ENCODE measurements around the gene ALG10B. TPM values are rescaled to one million over a fixed set of nuclear protein-coding genes. Genes with fewer than 3 reads are reported as not detected.
A peak's percentile ranks its signal among the peaks of the same experiment; 100 is the strongest.
"Not testable (repeated sequence)": the region's sequence is repeated elsewhere in the genome, so short reads cannot be mapped to it uniquely, and the experiment has no call there.

ALG10B gene
- total and polyA plus RNA-seq, 2 donors (not counting 1 experiment from before 2014, with no cell fraction given) = 1.8 to 4.9 TPM

GRCh38 chr12:38291160-38291559 lies 25.4 kb upstream of the ALG10B start:
- Histone ChIP-seq H3K27ac (ENCODE audit: insufficient read depth, low read length) (no peak overlapping the region), H2AFZ (ENCODE audit: low read length) (no peak overlapping the region), H3K27me3 (ENCODE audit: control insufficient read depth, insufficient read depth, low read length) (no peaks in the 10 kb centered on the region), H3K36me3 (ENCODE audit: control insufficient read depth, insufficient read depth, low read length) (no peaks in the 10 kb centered on the region), H3K4me3 (replicated peaks in 1 of 4; ENCODE audit: control extremely low read depth in 1 of 4, insufficient read depth in 1 of 4, low read depth in 3 of 4, low read length in 4 of 4) (no peak overlapping the region), H4K20me1 (ENCODE audit: control insufficient read depth, extremely low read depth, insufficient read depth, low read length) (no peaks in the 10 kb centered on the region), H3K9me3 (ENCODE audit: control insufficient read depth, insufficient read depth, low read depth, low read length) (no peaks in the 10 kb centered on the region), H3K79me2 (ENCODE audit: control insufficient read depth, insufficient read depth, low read length) (no peaks in the 10 kb centered on the region), H3K4me2 (ENCODE audit: extremely low read depth, insufficient read depth, low read length) (no peak overlapping the region), H3K9ac (ENCODE audit: insufficient read depth, low read length) (no peak overlapping the region), H3K4me1 (ENCODE audit: control insufficient read depth, extremely low read depth, insufficient read depth, low read length) (no peaks in the 10 kb centered on the region)
- DNase-seq (ENCODE audit: low read depth in 2 of 2) = no peak
- TF ChIP-seq CTCF (conservative IDR thresholded peaks at IDR 0.05 in 1 of 2, IDR thresholded peaks at IDR 0.05 in 1 of 2; ENCODE audit: low read depth in 1 of 2, low read length in 2 of 2) (no peak), EZH2 (IDR thresholded peaks at IDR 0.05; ENCODE audit: low read length, missing control alignments) (no peak)

- H3K4me1 ChIP-seq (ENCODE audit: control insufficient read depth, extremely low read depth, insufficient read depth, low read length); DNase-seq (ENCODE audit: low read depth in 2 of 2); H3K4me3 ChIP-seq (replicated peaks in 1 of 4; ENCODE audit: control extremely low read depth in 1 of 4, insufficient read depth in 1 of 4, low read depth in 3 of 4, low read length in 4 of 4); H3K9ac ChIP-seq (ENCODE audit: insufficient read depth, low read length); H3K4me2 ChIP-seq (ENCODE audit: extremely low read depth, insufficient read depth, low read length); H4K20me1 ChIP-seq (ENCODE audit: control insufficient read depth, extremely low read depth, insufficient read depth, low read length); H3K27me3 ChIP-seq (ENCODE audit: control insufficient read depth, insufficient read depth, low read length); H3K9me3 ChIP-seq (ENCODE audit: control insufficient read depth, insufficient read depth, low read depth, low read length); H3K27ac ChIP-seq (ENCODE audit: insufficient read depth, low read length); H2AFZ ChIP-seq (ENCODE audit: low read length); H3K36me3 ChIP-seq (ENCODE audit: control insufficient read depth, insufficient read depth, low read length); H3K79me2 ChIP-seq (ENCODE audit: control insufficient read depth, insufficient read depth, low read length): not testable (repeated sequence)
Observed at GRCh38 chr12:38302972-38303371, 13.6 kb upstream of the ALG10B start.

- not testable (repeated sequence) for H3K4me2 ChIP-seq (ENCODE audit: extremely low read depth, insufficient read depth, low read length); H3K4me3 ChIP-seq (replicated peaks in 1 of 4; ENCODE audit: control extremely low read depth in 1 of 4, insufficient read depth in 1 of 4, low read depth in 3 of 4, low read length in 4 of 4); H3K9ac ChIP-seq (ENCODE audit: insufficient read depth, low read length); H3K36me3 ChIP-seq (ENCODE audit: control insufficient read depth, insufficient read depth, low read length); H3K27me3 ChIP-seq (ENCODE audit: control insufficient read depth, insufficient read depth, low read length); H3K9me3 ChIP-seq (ENCODE audit: control insufficient read depth, insufficient read depth, low read depth, low read length); DNase-seq (ENCODE audit: low read depth in 2 of 2); H2AFZ ChIP-seq (ENCODE audit: low read length); H4K20me1 ChIP-seq (ENCODE audit: control insufficient read depth, extremely low read depth, insufficient read depth, low read length); H3K4me1 ChIP-seq (ENCODE audit: control insufficient read depth, extremely low read depth, insufficient read depth, low read length); H3K27ac ChIP-seq (ENCODE audit: insufficient read depth, low read length); H3K79me2 ChIP-seq (ENCODE audit: control insufficient read depth, insufficient read depth, low read length)
Observed at GRCh38 chr12:38321966-38322365, 5.4 kb downstream of the ALG10B start.

GRCh38 chr12:38324912-38325311 lies 8.3 kb downstream of the ALG10B start:
- no peak overlapping the region for H3K9ac ChIP-seq (ENCODE audit: insufficient read depth, low read length)
- no peak overlapping the region for H3K4me2 ChIP-seq (ENCODE audit: extremely low read depth, insufficient read depth, low read length)
- H2AFZ ChIP-seq (ENCODE audit: low read length) = no peak overlapping the region
- no peaks in the 10 kb centered on the region for H3K27me3 ChIP-seq (ENCODE audit: control insufficient read depth, insufficient read depth, low read length)
- no peak overlapping the region for H3K27ac ChIP-seq (ENCODE audit: insufficient read depth, low read length)
- no peaks in the 10 kb centered on the region for H3K36me3 ChIP-seq (ENCODE audit: control insufficient read depth, insufficient read depth, low read length)
- no peak for TF ChIP-seq EZH2 (IDR thresholded peaks at IDR 0.05; ENCODE audit: low read length, missing control alignments)
- no peak for TF ChIP-seq CTCF (conservative IDR thresholded peaks at IDR 0.05 in 1 of 2, IDR thresholded peaks at IDR 0.05 in 1 of 2; ENCODE audit: low read depth in 1 of 2, low read length in 2 of 2)
- H3K4me1 ChIP-seq (ENCODE audit: control insufficient read depth, extremely low read depth, insufficient read depth, low read length) = no peaks in the 10 kb centered on the region
- no peak overlapping the region for H3K4me3 ChIP-seq (replicated peaks in 1 of 4; ENCODE audit: control extremely low read depth in 1 of 4, insufficient read depth in 1 of 4, low read depth in 3 of 4, low read length in 4 of 4)
- peak in 1 of 2 donors; percentile 5 for DNase-seq (ENCODE audit: low read depth in 2 of 2)
- H4K20me1 ChIP-seq (ENCODE audit: control insufficient read depth, extremely low read depth, insufficient read depth, low read length) = no peaks in the 10 kb centered on the region
- no peaks in the 10 kb centered on the region for H3K9me3 ChIP-seq (ENCODE audit: control insufficient read depth, insufficient read depth, low read depth, low read length)
- no peaks in the 10 kb centered on the region for H3K79me2 ChIP-seq (ENCODE audit: control insufficient read depth, insufficient read depth, low read length)
